ENCODE data around the gene ACRBP.

Gene ACRBP

GRCh38 chr12:6647083-6647604 is at the start of gene ACRBP:
Gene ACRBP, minus strand, starts transcription at chr12:6647432. Its CDS starts 66 bp downstream, at chr12:6647366.
- DNase-seq = peak in 42 of 51 donors; percentile 19 to 79 (median 46)

GRCh38 chr12:6695313-6696045 is 48.2 kb upstream of the ACRBP start:
- no peak for DNase-seq

GRCh38 chr12:6694701-6695100 is 47.5 kb upstream of the ACRBP start:
- DNase-seq = no peak

GRCh38 chr12:6693832-6694355 is 46.7 kb upstream of the ACRBP start:
- no peak for DNase-seq

- DNase-seq = peak in 1 of 51 donors; percentile 9
These were observed 45.7 kb upstream of the ACRBP start for GRCh38 chr12:6692888-6693287.

- DNase-seq = peak in 1 of 51 donors; percentile 5
These were observed 44.2 kb upstream of the ACRBP start for GRCh38 chr12:6691473-6691872.

- peak; percentile 68 to 100 (median 98) for DNase-seq
These were observed 42.0 kb upstream of the ACRBP start, which contains the start of gene ZNF384 for GRCh38 chr12:6688999-6689882. Gene ZNF384, minus strand, starts transcription at chr12:6689375. Its CDS starts 9,855 bp downstream, at chr12:6679520.

- peak in 26 of 51 donors; percentile 37 to 94 (median 83) for DNase-seq
These were observed 41.3 kb upstream of the ACRBP start for GRCh38 chr12:6688543-6688998.

GRCh38 chr12:6685814-6686213 is 38.6 kb upstream of the ACRBP start:
- DNase-seq = no peak

- DNase-seq = peak in 2 of 51 donors; percentile 5 to 10
These were observed 37.4 kb upstream of the ACRBP start for GRCh38 chr12:6684609-6685008.

- no peak for DNase-seq
These were observed 29.7 kb upstream of the ACRBP start for GRCh38 chr12:6676962-6677361.

GRCh38 chr12:6672143-6672542 is 24.9 kb upstream of the ACRBP start:
- DNase-seq = no peak

- DNase-seq = no peak
These were observed 20.5 kb upstream of the ACRBP start for GRCh38 chr12:6667559-6668210.

- DNase-seq = no peak
These were observed 19.0 kb upstream of the ACRBP start for GRCh38 chr12:6666211-6666610.

- DNase-seq = no peak
These were observed 17.7 kb upstream of the ACRBP start for GRCh38 chr12:6664902-6665301.

GRCh38 chr12:6662906-6663742 is 15.9 kb upstream of the ACRBP start, which contains the start of gene ING4:
Gene ING4, minus strand, starts transcription at chr12:6663119. Its CDS starts 18 bp downstream, at chr12:6663101.
- peak; percentile 45 to 99 (median 96) for DNase-seq

- DNase-seq = peak in 1 of 51 donors; percentile 53
These were observed 15.3 kb upstream of the ACRBP start for GRCh38 chr12:6662602-6662905.

- DNase-seq = no peak
These were observed 6.8 kb upstream of the ACRBP start for GRCh38 chr12:6653987-6654386.

- DNase-seq = no peak
These were observed 6.1 kb upstream of the ACRBP start for GRCh38 chr12:6653342-6653741.

GRCh38 chr12:6652391-6652790 is 5.2 kb upstream of the ACRBP start:
- no peak for DNase-seq
